Lower leg skin (tissue), 4 donors: ENCODE data around the gene SCFD2. TPM values are rescaled to one million over a fixed set of nuclear protein-coding genes. Genes with fewer than 3 reads are reported as not detected.

Source experiments
- DNase-seq, 2 donors: peaks; one replicate each; pipeline ENCODE4 v3.0.0-alpha.2; 2019; ENCODE audit warnings: low spot score in 2 of 2
- H3K4me3 ChIP-seq: fragments of 200-600 bp; sonication (generic); 2 replicates; pipeline ENCODE4 v1.5.1; 2017; ENCODE audit warnings: mild to moderate bottlenecking, low read depth; ENCODE audit not compliant: poor library complexity, severe bottlenecking
- CTCF ChIP-seq, 3 donors: fragments of 450-650 bp; IDR thresholded peaks; one replicate each; pipeline ENCODE4 v1.5.1; 2016; ENCODE audit warnings: antibody characterized with exemption in 3 of 3, mild to moderate bottlenecking in 3 of 3, moderate library complexity in 2 of 3
- POLR2A ChIP-seq, 2 donors: fragments of 450-650 bp; IDR thresholded peaks; one replicate each; pipeline ENCODE4 v1.6.1; 2016 to 2017; ENCODE audit warnings: antibody characterized with exemption in 2 of 2, mild to moderate bottlenecking in 1 of 2, moderate library complexity in 1 of 2
- WGBS, 2 donors: methylation state at CpG; one replicate each; pipeline ENCODE4 v1.1.5; 2018; 5-methylcytosine and 5-hydroxymethylcytosine counted together
- intact Hi-C: fragments of 100-400 bp; cut with DNase I; formaldehyde crosslinking; loops from one replicate; pipeline ENCODE4 v1.15.0; 2023; ENCODE audit warnings: low total_unique reads
- total RNA-seq, 4 donors: library from RNA; depleted of rRNA; stranded (reverse); fragments of >200 nt; gene quantifications; one replicate each; pipeline ENCODE4 v1.1.0, GENCODE V29; 2016

SCFD2 gene
- total RNA-seq, 4 donors from 2014 or later, result 13.6 to 23.3 (median 19.0) TPM

DNA sequence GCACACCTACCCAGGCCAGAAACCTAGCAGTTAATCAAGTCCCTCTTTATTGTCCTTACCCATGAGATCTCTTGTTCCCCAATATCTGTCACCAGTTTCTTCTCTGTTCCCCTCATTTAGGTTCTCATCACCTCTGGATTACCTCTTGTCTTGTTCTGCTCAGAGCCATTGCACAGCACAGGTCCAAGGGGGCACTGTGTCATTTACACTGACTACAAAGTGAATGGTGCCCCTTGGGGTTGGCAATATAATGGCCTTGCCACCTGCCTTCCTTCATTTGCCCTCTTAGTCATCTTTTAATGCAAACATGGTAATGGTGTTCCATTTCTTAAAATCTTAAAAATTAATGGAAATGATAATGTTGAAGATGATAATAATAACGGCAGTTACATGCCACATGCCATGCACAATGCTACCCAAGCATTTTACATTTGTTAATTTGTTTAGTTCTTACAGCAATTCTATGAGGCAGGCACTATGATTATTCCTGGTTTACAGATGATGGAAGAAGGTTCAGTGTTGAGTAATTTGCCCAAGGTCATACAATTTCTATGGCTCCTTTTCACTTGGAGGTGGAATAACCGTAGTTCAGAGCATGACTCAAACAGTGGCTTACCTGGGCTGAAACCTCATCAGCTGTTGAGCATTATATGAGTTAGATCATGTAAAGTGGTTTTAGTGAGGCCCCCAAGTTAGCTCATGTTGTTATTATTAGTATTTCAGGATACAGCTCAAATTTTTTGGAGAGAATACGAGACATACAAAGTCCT is 385.9 kb downstream of the SCFD2 start:
- intact Hi-C loops, result loop anchor here (5.0 kb wide), 1 partner anchor 433 kb away; no protein-coding TSS in a partner anchor
- WGBS, 2 donors, result 90 to 91% methylated on average over 3 of the region's 3 CpGs

DNA sequence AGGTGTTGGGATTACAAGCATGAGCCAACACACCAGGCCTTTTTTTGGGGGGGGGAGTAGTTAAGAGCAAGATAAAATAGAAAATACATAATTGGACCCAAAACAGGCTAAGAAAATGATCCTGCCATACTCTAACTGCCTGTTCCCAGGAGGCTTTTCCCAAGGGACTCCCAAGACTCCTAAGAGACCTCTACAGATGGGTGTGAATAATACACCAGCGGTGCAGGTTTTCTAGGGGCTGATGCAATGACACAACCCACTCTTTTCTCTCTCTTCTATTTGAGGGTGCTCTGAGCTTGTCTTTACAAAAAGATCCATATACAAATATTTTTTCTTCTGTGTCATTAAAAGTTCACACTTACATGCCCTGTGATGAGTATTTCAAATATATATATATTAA is 386.8 kb downstream of the SCFD2 start:
- 96 to 97% methylated on average over 1 of the region's 1 CpG for WGBS, 2 donors
- DNase-seq, result no peak
- H3K4me3 ChIP-seq, result no peak overlapping the region
- intact Hi-C loops, result no loop called here
- no peak for TF ChIP-seq POLR2A (IDR thresholded peaks at IDR 0.05)
- no peak for TF ChIP-seq CTCF (IDR thresholded peaks at IDR 0.05)

More for the DNA sequence above, 385.9 kb downstream of the SCFD2 start:
- no peak overlapping the region for H3K4me3 ChIP-seq
- DNase-seq, result no peak
- TF ChIP-seq POLR2A (IDR thresholded peaks at IDR 0.05) (no peak), CTCF (IDR thresholded peaks at IDR 0.05) (no peak)

DNA sequence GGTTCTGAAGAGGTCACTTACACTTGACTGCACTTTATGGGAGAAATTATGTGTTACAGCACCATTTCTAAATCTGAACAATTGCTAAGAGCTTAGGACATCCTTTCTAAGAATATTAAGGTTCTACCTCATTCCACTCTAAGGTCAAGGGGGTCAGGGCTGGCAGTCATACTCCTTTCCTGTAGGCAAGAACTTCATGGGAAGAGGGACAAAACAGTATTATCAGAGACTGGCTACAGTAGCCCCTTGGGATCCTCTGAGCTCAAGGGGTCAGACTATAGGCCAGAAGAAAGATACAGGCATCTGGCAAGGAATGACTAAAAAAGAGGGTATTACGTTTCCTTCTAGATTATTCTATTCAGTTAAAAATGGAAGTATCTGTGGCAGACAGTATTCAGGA is 388.6 kb downstream of the SCFD2 start:
- TF ChIP-seq POLR2A (IDR thresholded peaks at IDR 0.05) (no peak), CTCF (IDR thresholded peaks at IDR 0.05) (no peak)
- intact Hi-C loops, result no loop called here
- 75 to 90% methylated on average over 1 of the region's 1 CpG for WGBS, 2 donors
- H3K4me3 ChIP-seq, result no peak overlapping the region
- no peak for DNase-seq

- no peak for DNase-seq
- TF ChIP-seq POLR2A (IDR thresholded peaks at IDR 0.05) (no peak), CTCF (IDR thresholded peaks at IDR 0.05) (no peak)
- intact Hi-C loops, result no loop called here
- WGBS, 2 donors, result 86 to 89% methylated on average over 4 of the region's 4 CpGs
- H3K4me3 ChIP-seq, result no peak overlapping the region
These were observed 389.2 kb downstream of the SCFD2 start for GRCh38 chr4:52976523-52977230.

GRCh38 chr4:52968691-52969090 is 397.2 kb downstream of the SCFD2 start:
- H3K4me3 ChIP-seq, result no peak overlapping the region
- no peak for TF ChIP-seq CTCF (IDR thresholded peaks at IDR 0.05)
- TF ChIP-seq POLR2A (IDR thresholded peaks at IDR 0.05), result no peak
- intact Hi-C loops, result no loop called here
- no peak for DNase-seq
- 72 to 78% methylated on average over 3 of the region's 3 CpGs for WGBS, 2 donors
